GM23338 (cell line): ENCODE data around the gene ZNF649. TPM values are rescaled to one million over a fixed set of nuclear protein-coding genes. Genes with fewer than 3 reads are reported as not detected.

ENCODE experiments used
- ATAC-seq: fragments of 200-7000 bp; cut with Tn5 transposase; 3 replicates; pipeline ENCODE4 v1.9.1; 2020
- DNase-seq: peaks from one replicate; pipeline ENCODE4 v3.0.0-alpha.2; 2015; ENCODE audit warnings: low spot score
- H2AFZ ChIP-seq: fragments of 200-600 bp; sonication (generic); 2 replicates; pipeline ENCODE4 v1.8.0; 2016; ENCODE audit warnings: antibody characterized with exemption, mild to moderate bottlenecking, moderate library complexity
- H3F3A ChIP-seq: fragments of 200-600 bp; sonication (generic); replicated peaks from 2 replicates; pipeline ENCODE4 v1.8.0; 2017; ENCODE audit warnings: antibody characterized with exemption, mixed run types, low read depth
- H3K27ac ChIP-seq: fragments of 200-600 bp; sonication (generic); 2 replicates; pipeline ENCODE4 v1.6.1; 2016; ENCODE audit warnings: low read depth
- H3K27me3 ChIP-seq: fragments of 200-600 bp; sonication (generic); 2 replicates; pipeline ENCODE4 v1.8.0; 2016; ENCODE audit warnings: mild to moderate bottlenecking, mixed run types, moderate library complexity; ENCODE audit not compliant: insufficient read depth
- H3K36me3 ChIP-seq: fragments of 200-600 bp; sonication (generic); 2 replicates; pipeline ENCODE4 v1.8.0; 2016; ENCODE audit warnings: mild to moderate bottlenecking; ENCODE audit not compliant: insufficient read depth
- H3K4me1 ChIP-seq: fragments of 200-600 bp; sonication (generic); 2 replicates; pipeline ENCODE4 v1.8.0; 2016; ENCODE audit warnings: mild to moderate bottlenecking, moderate library complexity; ENCODE audit not compliant: insufficient read depth
- H3K4me2 ChIP-seq: fragments of 200-600 bp; sonication (generic); 2 replicates; pipeline ENCODE4 v1.7.1; 2017; ENCODE audit warnings: mixed run types
- H3K4me3 ChIP-seq: fragments of 200-600 bp; sonication (generic); 2 replicates; pipeline ENCODE4 v1.6.1; 2016; ENCODE audit warnings: mixed run types
- H3K79me2 ChIP-seq: fragments of 200-600 bp; sonication (generic); replicated peaks from 2 replicates; pipeline ENCODE4 v1.8.0; 2017; ENCODE audit warnings: mild to moderate bottlenecking; ENCODE audit not compliant: insufficient read depth
- H3K9me2 ChIP-seq: fragments of 200-600 bp; sonication (generic); 2 replicates; pipeline ENCODE4 v1.8.0; 2017; ENCODE audit not compliant: insufficient read depth
- H4K20me1 ChIP-seq: fragments of 200-600 bp; sonication (generic); replicated peaks from 2 replicates; pipeline ENCODE4 v1.8.0; 2017; ENCODE audit warnings: mild to moderate bottlenecking; ENCODE audit not compliant: insufficient read depth
- H3K27ac Mint-ChIP-seq: 2 replicates; pipeline ENCODE4 v1.8.0; 2020; ENCODE audit warnings: inconsistent platforms, mild to moderate bottlenecking, moderate library complexity, mixed read lengths
- H3K27me3 Mint-ChIP-seq: 3 replicates; pipeline ENCODE4 v1.8.0; 2022; ENCODE audit warnings: low read depth, mild to moderate bottlenecking, moderate library complexity, mixed read lengths, inconsistent platforms; ENCODE audit not compliant: insufficient read depth, poor library complexity
- H3K36me3 Mint-ChIP-seq: 3 replicates; pipeline ENCODE4 v1.8.0; 2021; ENCODE audit warnings: low read depth, mild to moderate bottlenecking, inconsistent platforms, moderate library complexity, mixed read lengths
- H3K4me1 Mint-ChIP-seq: 3 replicates; pipeline ENCODE4 v1.8.0; 2020; ENCODE audit warnings: mild to moderate bottlenecking, inconsistent platforms, mixed read lengths
- H3K4me3 Mint-ChIP-seq: 3 replicates; pipeline ENCODE4 v1.8.0; 2021; ENCODE audit warnings: moderate library complexity, mild to moderate bottlenecking, inconsistent platforms, mixed read lengths
- H3K9me3 Mint-ChIP-seq: 3 replicates; pipeline ENCODE4 v1.8.0; 2020; ENCODE audit warnings: moderate library complexity, mild to moderate bottlenecking, inconsistent platforms, mixed read lengths
- CTCF ChIP-seq, 2 experiments: fragments of 200-600 bp in 1 of 2; sonication (generic) in 1 of 2; conservative IDR thresholded peaks; 2 replicates each; pipeline versions ENCODE4 v1.5.1 to v1.6.1; 2016 to 2017; ENCODE audit warnings: antibody characterized with exemption in 2 of 2, low read depth in 2 of 2, mild to moderate bottlenecking in 2 of 2, moderate library complexity in 1 of 2
- EZH2 ChIP-seq: fragments of 200-600 bp; sonication (generic); IDR thresholded peaks from one replicate; pipeline ENCODE4 v1.8.0; 2017; ENCODE audit warnings: antibody characterized with exemption, mild to moderate bottlenecking, low read depth; ENCODE audit not compliant: unreplicated experiment
- EZH2phosphoT487 ChIP-seq: fragments of 200-600 bp; sonication (generic); IDR thresholded peaks from one replicate; pipeline ENCODE4 v1.8.1; 2018; ENCODE audit warnings: antibody characterized with exemption; ENCODE audit not compliant: unreplicated experiment
- NANOG ChIP-seq: IDR thresholded peaks from 2 replicates; pipeline ENCODE4 v1.6.1; 2016; ENCODE audit warnings: antibody characterized with exemption, borderline replicate concordance
- POLR2AphosphoS5 ChIP-seq: IDR thresholded peaks from 2 replicates; pipeline ENCODE4 v1.6.1; 2016; ENCODE audit warnings: antibody characterized with exemption, low read depth
- STAT1 ChIP-seq: IDR thresholded peaks from one replicate; pipeline ENCODE4 v1.6.1; 2016; ENCODE audit warnings: antibody characterized with exemption; ENCODE audit not compliant: unreplicated experiment
- ZNF114 ChIP-seq: fragments of 250-450 bp; sonication (Bioruptor Pico); IDR thresholded peaks from 2 replicates; pipeline ENCODE4 v1.5.0; 2020; ENCODE audit warnings: mild to moderate bottlenecking, moderate library complexity
- polyA plus RNA-seq: library from polyadenylated mRNA; unstranded; fragments of >200 nt; fragmentation: Nextera tagmentation; extraction: Ambion mirVana; gene quantifications from 2 replicates; pipeline ENCODE4 v1.2.1, GENCODE V29; 2016
- total RNA-seq: library from RNA; depleted of rRNA; stranded (reverse); fragments of >200 nt; shearing (Covaris generic); gene quantifications from 2 replicates; pipeline ENCODE4 v1.2.3, GENCODE V29; 2014

The ZNF649 gene
- total and polyA plus RNA-seq, 2 experiments from 2014 or later, result 40.6 to 68.9 TPM

GRCh38 chr19:51903192-51903591, 1.6 kb downstream of the ZNF649 start:
- Mint-ChIP-seq H3K4me1 (peaks cover 37% of the 10 kb centered on the region), H3K9me3 (peaks cover 64% of the 10 kb centered on the region), H3K4me3 (peak overlapping the region; percentile 99), H3K27ac (peak overlapping the region; percentile 99), H3K36me3 (peaks cover 69% of the 10 kb centered on the region), H3K27me3 (peaks cover 17% of the 10 kb centered on the region)
- H3F3A ChIP-seq, result peaks cover 12% of the 10 kb centered on the region; the same call in 1 of the 2 replicates
- H3K4me3 ChIP-seq, result peak overlapping the region; percentile 86
- peaks cover 13% of the 10 kb centered on the region for H3K4me1 ChIP-seq
- peak overlapping the region; percentile 75 for H3K4me2 ChIP-seq
- DNase-seq (peak; percentile 42), ATAC-seq (no peak)
- H3K36me3 ChIP-seq, result peaks cover 27% of the 10 kb centered on the region
- TF ChIP-seq EZH2phosphoT487 (no peak), NANOG (no peak), EZH2 (no peak), STAT1 (no peak)
- H4K20me1 ChIP-seq, result peaks cover 33% of the 10 kb centered on the region
- peak overlapping the region; percentile 43; the same call in 1 of the 2 replicates for H3K27ac ChIP-seq
- H3K27me3 ChIP-seq, result no peaks in the 10 kb centered on the region
- H3K79me2 ChIP-seq, result peaks cover 66% of the 10 kb centered on the region
- no peak overlapping the region for H2AFZ ChIP-seq
- peaks cover 15% of the 10 kb centered on the region for H3K9me2 ChIP-seq

- peaks cover 15% of the 10 kb centered on the region for H3K9me2 ChIP-seq
- H3K36me3 ChIP-seq, result peaks cover 40% of the 10 kb centered on the region
- Mint-ChIP-seq H3K9me3 (peaks cover 77% of the 10 kb centered on the region), H3K27me3 (peaks cover 24% of the 10 kb centered on the region), H3K4me3 (peak overlapping the region; percentile 99), H3K36me3 (peaks cover 82% of the 10 kb centered on the region), H3K27ac (peak overlapping the region; percentile 80; the same call in 1 of the 2 replicates), H3K4me1 (peaks cover 29% of the 10 kb centered on the region)
- peaks cover 39% of the 10 kb centered on the region for H4K20me1 ChIP-seq
- ATAC-seq (no peak), DNase-seq (peak; percentile 71)
- H3K27ac ChIP-seq, result no peak overlapping the region
- peak overlapping the region; percentile 86 for H3K4me3 ChIP-seq
- peaks cover 80% of the 10 kb centered on the region for H3K79me2 ChIP-seq
- H2AFZ ChIP-seq, result no peak overlapping the region
- H3K4me2 ChIP-seq, result peak overlapping the region; percentile 75
- H3K27me3 ChIP-seq, result no peaks in the 10 kb centered on the region
- peaks cover 12% of the 10 kb centered on the region; the same call in 1 of the 2 replicates for H3F3A ChIP-seq
- H3K4me1 ChIP-seq, result peaks cover 13% of the 10 kb centered on the region
- TF ChIP-seq ZNF114 (CRISPR knock-in tag) (no peak), CTCF (conservative IDR thresholded peaks at IDR 0.05; ENCODE audit: low read depth in 2 of 2) (peak; percentile 40 to 58; a peak in 3 of 4 replicates)
These were observed 3.0 kb downstream of the ZNF649 start for GRCh38 chr19:51901860-51902259.

- TF ChIP-seq POLR2AphosphoS5 (peak; percentile 23; the same call in 1 of the 2 replicates), NANOG (no peak)
- Histone ChIP-seq H3K4me2 (no peak overlapping the region), H4K20me1 (no peaks in the 10 kb centered on the region; the same call in 1 of the 2 replicates), H3K27ac (no peak overlapping the region), H3K4me3 (no peak overlapping the region; the same call in 1 of the 2 replicates), H3F3A (peaks cover 58% of the 10 kb centered on the region), H3K27me3 (no peaks in the 10 kb centered on the region), H3K9me2 (peaks cover 1% of the 10 kb centered on the region; the same call in 1 of the 2 replicates), H3K4me1 (peaks cover 8% of the 10 kb centered on the region; the same call in 1 of the 2 replicates), H3K79me2 (peaks cover 71% of the 10 kb centered on the region), H2AFZ (no peak overlapping the region), H3K36me3 (peaks cover 76% of the 10 kb centered on the region)
- ATAC-seq (no peak), DNase-seq (peak; percentile 49)
- peaks cover 38% of the 10 kb centered on the region for H3K27me3 Mint-ChIP-seq
- no peak overlapping the region for H3K27ac Mint-ChIP-seq
- H3K4me1 Mint-ChIP-seq, result peaks cover 16% of the 10 kb centered on the region; the same call in 2 of the 3 replicates
- H3K4me3 Mint-ChIP-seq, result no peak overlapping the region; the same call in 2 of the 3 replicates
- H3K9me3 Mint-ChIP-seq, result peaks cover 89% of the 10 kb centered on the region
- peaks cover 97% of the 10 kb centered on the region for H3K36me3 Mint-ChIP-seq
These were observed 13.5 kb downstream of the ZNF649 start for GRCh38 chr19:51891193-51891747.
